Adipose tissue (tissue), 3 donors: ENCODE results near the gene TECPR1. TPM values are rescaled to one million over a fixed set of nuclear protein-coding genes. Genes with fewer than 3 reads are reported as not detected.
"Not testable (repeated sequence)": the region's sequence is repeated elsewhere in the genome, so short reads cannot be mapped to it uniquely, and the experiment has no call there.

Source experiments
- H3K27ac ChIP-seq: one replicate; pipeline ENCODE4 v1.5.1; 2013; ENCODE audit warnings: low read depth, low read length
- WGBS, 3 donors: extraction: QIAGEN DNeasy Blood & Tissue Kit; methylation state at CpG; one replicate each; pipeline ENCODE4 v1.1.7; 2013; 5-methylcytosine and 5-hydroxymethylcytosine counted together
- polyA plus RNA-seq, 3 donors: library from polyadenylated mRNA; stranded (reverse); fragments of 200-250 nt; gene quantifications; one replicate each; pipeline ENCODE4 v1.2.3, GENCODE V29; 2013
- donor health status: healthy with polysubstance abuse.
- donor health status: Bipolar disorder and iron deficiency.
- donor health status: healthy.

TECPR1 gene
- polyA plus RNA-seq, 3 donors, result 15.2 to 21.7 (median 19.0) TPM

DNA sequence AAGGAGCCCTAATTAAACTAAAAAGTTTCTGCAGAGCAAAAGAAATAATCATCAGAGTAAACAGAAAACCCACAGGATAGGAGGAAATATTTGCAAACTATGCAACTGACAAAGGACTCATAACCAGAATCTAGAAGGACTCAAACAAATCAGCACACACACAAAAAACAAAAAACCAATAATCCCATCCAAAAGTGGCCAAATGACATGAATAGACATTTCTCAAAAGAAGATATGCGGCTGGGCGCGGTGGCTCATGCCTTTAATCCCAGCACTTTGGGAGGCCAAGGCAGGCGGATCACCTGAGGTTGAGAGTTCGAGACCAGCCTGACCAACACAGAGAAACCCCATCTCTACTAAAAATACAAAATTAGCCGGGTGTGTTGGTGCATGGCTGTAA, 32.6 kb downstream of the TECPR1 start:
- 91 to 98% (median 96%) methylated on average over 6 of the region's 6 CpGs for WGBS, 3 donors
- not testable (repeated sequence) for H3K27ac ChIP-seq

- H3K27ac ChIP-seq, result no peak overlapping the region
- WGBS, 3 donors, result 25 to 72% (median 67%) methylated on average over 41 of the region's 41 CpGs
Observed at GRCh38 chr7:98217623-98218582, 34.1 kb downstream of the TECPR1 start.

- H3K27ac ChIP-seq, result no peak overlapping the region
- WGBS, 3 donors, result 51 to 91% (median 91%) methylated on average over 24 of the region's 24 CpGs
Observed at GRCh38 chr7:98216941-98217622, 35.0 kb downstream of the TECPR1 start.

- H3K27ac ChIP-seq, result no peak overlapping the region
- 56 to 91% (median 87%) methylated on average over 32 of the region's 32 CpGs for WGBS, 3 donors
Observed at GRCh38 chr7:98215561-98216495, 36.2 kb downstream of the TECPR1 start.

DNA sequence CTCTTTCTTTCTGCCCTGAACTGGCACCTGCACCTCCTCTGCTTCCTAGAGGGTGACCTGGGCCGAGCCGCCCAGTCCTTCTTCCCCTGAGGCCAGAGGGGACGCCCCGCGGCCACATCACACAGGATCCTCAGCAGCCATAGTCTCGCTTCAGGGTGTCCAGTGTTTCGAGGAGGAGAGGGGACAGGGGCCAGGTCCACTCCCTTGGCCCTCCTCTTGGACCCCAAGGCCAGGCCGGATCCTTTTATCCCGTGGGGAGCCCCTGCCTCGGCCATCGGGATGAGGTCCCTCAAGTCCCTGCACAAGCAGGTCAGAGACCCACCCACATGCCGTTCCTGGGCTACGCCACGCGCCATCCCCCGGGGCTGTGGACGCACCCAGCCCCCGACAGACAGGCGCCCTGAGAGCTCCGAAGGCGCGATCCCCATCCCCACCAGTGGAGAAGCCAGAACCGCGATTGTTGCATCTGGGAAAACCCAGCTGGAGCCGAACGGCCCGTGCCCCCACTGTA, 37.2 kb downstream of the TECPR1 start:
- WGBS, 3 donors, result 52 to 94% (median 90%) methylated on average over 26 to 27 of the region's 27 CpGs
- H3K27ac ChIP-seq, result no peak overlapping the region

DNA sequence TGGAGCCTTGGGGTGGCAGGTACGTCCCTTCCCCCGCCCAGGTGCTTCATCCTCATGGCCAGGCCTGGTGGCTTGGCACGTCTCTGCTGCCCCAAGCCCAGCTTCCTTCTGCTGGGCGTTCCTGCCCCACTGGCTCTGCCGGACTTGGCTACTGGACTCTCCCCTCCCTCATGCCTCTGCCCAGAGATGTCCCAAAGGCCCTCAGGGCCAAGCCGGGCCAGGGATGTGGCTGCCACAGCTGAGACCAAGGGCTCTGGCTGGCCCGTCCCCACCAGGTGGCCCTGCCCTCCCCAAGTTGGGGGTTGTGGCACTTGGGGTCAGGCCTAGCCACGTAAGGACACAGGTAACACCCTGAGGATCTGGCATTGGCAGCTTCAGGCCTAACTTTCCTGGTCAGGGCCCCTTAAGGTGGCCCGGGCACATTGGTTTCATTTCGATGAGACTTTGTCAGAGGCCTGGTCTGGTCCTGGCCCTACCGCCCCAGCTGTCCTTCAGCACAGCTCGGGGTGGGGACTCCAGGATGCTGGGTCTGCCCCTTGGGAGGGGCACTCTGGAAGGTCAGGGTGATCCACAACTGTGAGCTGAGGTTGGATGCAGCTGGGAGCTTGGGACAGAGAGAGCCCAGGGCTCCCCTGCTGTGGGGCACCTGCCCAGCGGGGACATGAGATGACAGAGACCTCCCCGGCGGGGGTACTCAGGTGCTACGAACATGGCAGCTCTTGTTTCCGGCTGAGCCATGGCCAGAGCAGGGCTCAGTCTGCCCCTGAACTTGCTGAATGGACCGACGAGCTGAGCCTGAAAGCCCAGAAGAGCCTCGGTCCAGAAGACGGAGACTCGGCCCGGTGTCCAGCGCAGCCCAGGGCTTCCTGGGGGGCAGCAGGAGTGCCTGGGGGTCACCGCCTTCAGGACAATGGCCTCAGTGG, 37.9 kb downstream of the TECPR1 start:
- no peak overlapping the region for H3K27ac ChIP-seq
- WGBS, 3 donors, result 44 to 82% (median 78%) methylated on average over 25 of the region's 25 CpGs

- no peak overlapping the region for H3K27ac ChIP-seq
- WGBS, 3 donors, result 43 to 88% (median 74%) methylated on average over 8 of the region's 8 CpGs
Observed at GRCh38 chr7:98213296-98213887, 38.6 kb downstream of the TECPR1 start.

GRCh38 chr7:98212532-98213041, 39.4 kb downstream of the TECPR1 start:
- WGBS, 3 donors, result 42 to 88% (median 88%) methylated on average over 28 to 30 of the region's 30 CpGs
- no peak overlapping the region for H3K27ac ChIP-seq

DNA sequence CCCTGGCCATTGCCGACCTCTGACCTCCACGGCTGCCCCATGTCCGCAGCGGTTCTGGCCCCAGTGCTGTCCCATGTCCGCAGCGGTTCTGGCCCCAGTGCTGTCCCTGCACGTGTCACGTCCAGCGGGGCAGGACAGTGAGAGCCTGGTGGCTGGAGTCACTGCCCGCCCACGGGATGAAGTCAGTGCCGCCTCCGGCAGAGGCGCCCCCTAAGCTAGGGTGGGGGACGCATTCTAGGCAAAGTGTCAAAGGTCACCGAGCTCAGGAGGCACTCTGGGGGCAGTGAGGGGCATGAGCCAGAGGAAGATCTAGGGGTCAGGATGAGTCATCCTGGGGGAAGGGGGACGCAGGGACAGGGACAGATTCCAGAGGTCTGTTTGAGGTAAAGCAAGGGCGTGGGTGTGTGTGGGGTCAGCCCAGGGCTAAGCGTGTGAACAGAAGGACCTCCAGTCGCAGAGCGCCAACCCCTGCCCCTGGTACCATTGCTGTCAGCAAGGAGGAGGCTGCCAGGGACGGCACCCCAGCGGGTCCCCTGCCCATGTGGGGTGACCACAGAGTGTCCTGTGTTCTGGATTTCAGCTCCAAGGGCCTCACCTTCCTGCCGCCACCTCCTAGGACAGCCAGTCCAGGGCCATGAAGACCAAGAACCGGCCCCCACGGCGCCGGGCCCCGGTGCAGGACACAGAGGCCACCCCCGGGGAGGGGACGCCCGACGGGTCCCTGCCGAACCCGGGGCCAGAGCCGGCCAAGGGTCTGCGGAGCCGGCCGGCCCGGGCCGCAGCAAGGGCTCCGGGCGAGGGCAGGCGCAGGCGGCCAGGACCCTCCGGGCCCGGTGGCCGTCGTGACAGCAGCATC, 40.1 kb downstream of the TECPR1 start:
- WGBS, 3 donors, result 40 to 83% (median 73%) methylated on average over 40 to 49 of the region's 49 CpGs
- no peak overlapping the region for H3K27ac ChIP-seq

- H3K27ac ChIP-seq, result no peak within 1 kb of the TSS
- 0 to 7% (median 3%) methylated on average over 16 to 27 of the region's 45 CpGs for WGBS, 3 donors
Observed at GRCh38 chr7:98211221-98211675, 40.8 kb downstream of the TECPR1 start, which contains the start of gene BHLHA15. BHLHA15 (plus strand) TSS chr7:98211439; CDS start chr7:98212310, 871 bp downstream.

- 2 to 10% (median 5%) methylated on average over 40 to 46 of the region's 49 CpGs for WGBS, 3 donors
- no peak overlapping the region for H3K27ac ChIP-seq
Observed at GRCh38 chr7:98210513-98211220, 41.4 kb downstream of the TECPR1 start.

GRCh38 chr7:98209166-98209920, 42.7 kb downstream of the TECPR1 start:
- no peak overlapping the region for H3K27ac ChIP-seq

DNA sequence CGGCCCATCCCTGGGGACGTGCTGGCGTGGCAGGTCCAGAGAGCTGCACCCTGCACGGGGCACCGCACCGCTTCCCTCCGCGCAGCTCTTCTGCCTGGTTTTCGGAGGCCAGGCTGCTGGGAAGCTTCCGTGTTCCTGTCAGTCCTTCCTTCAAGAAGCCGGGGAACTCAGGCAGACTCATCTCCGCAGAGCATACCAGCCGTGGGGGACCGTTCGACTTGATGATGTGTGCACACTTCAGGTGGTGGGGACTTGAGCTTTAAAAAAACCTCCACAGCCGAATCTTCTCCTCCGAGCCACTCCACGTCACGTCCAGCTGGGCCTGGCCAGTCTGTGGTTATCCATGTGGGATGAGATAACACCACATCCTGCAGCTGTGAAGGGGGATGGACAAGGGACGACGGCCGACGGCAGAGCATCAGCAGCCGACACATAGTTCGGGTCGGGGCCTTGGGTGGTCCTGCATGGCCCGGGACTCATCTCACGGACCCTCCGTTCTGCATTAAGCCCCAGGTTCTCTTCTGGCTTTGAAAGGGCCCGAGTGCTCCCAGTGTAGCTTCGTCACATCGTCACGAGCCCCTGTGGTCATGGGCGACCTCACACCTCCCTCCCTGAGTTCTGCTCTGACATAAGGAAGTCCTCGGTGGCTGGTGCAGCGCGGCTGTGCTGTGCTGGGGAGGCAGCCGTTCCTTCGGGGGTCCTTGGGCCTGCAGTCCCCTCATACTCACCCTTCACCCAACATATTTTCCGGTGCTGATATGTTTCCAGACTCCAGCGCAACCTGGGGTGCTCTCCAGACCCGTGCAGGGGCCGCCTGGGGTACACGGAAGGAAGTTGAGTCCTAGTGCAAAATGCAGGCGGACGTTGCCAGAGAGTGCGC, 45.3 kb downstream of the TECPR1 start:
- no peak overlapping the region for H3K27ac ChIP-seq
- WGBS, 3 donors, result 93 to 95% (median 95%) methylated on average over 47 of the region's 47 CpGs

More at GRCh38 chr7:98209166-98209920, 42.7 kb downstream of the TECPR1 start:
- 89 to 95% (median 94%) methylated on average over 17 of the region's 17 CpGs for WGBS, 3 donors
